Measurements from ENCODE around the gene CFAP119. TPM values are rescaled to one million over a fixed set of nuclear protein-coding genes. Genes with fewer than 3 reads are reported as not detected.

CFAP119 gene
- total RNA-seq = 0.65 and 0.82 TPM in 2 replicates

GRCh38 chr16:30761928-30762902, at the start of gene CFAP119, which contains the start of gene RNF40:
TSS of gene CFAP119 (minus strand) at chr16:30762062. CDS start at chr16:30761748, 314 bp downstream.
TSS of gene RNF40 (plus strand) at chr16:30762322. CDS start at chr16:30762546, 224 bp downstream.

GRCh38 chr16:30786936-30787612, 25.2 kb upstream of the CFAP119 start, which contains the start of gene ZNF629:
TSS of gene ZNF629 (minus strand) at chr16:30787205. CDS start at chr16:30784482, 2,723 bp downstream.

GRCh38 chr16:30747799-30748633, 13.8 kb downstream of the CFAP119 start, which contains the start of gene PHKG2:
TSS of gene PHKG2 (plus strand) at chr16:30748425. CDS start at chr16:30748821, 396 bp downstream.

Other genes with a start within 250 kb of the CFAP119 start
- 9.4 and 13.2 TPM in 2 replicates for gene ZNF768, start 235.5 kb downstream of the CFAP119 start, total RNA-seq
- gene ZNF747, start 227.2 kb downstream of the CFAP119 start, total RNA-seq = 3.9 and 8.4 TPM in 2 replicates
- 2.8 and 3.5 TPM in 2 replicates for gene ZNF764, start 203.7 kb downstream of the CFAP119 start, total RNA-seq
- gene ZNF688, start 190.3 kb downstream of the CFAP119 start, total RNA-seq = 9.1 and 10.6 TPM in 2 replicates
- gene ZNF785, start 176.4 kb downstream of the CFAP119 start, total RNA-seq = 6.8 and 10.0 TPM in 2 replicates
- gene ZNF689, start 151.7 kb downstream of the CFAP119 start, total RNA-seq = 2.9 and 4.0 TPM in 2 replicates
- gene PRR14, start 111.1 kb downstream of the CFAP119 start, total RNA-seq = 5.8 and 8.1 TPM in 2 replicates
- gene FBRS, start 103.6 kb downstream of the CFAP119 start, total RNA-seq = 13.3 and 18.6 TPM in 2 replicates
- 20.4 and 51.7 TPM in 2 replicates for gene SRCAP, start 62.9 kb downstream of the CFAP119 start, total RNA-seq
- gene PHKG2, start 13.6 kb downstream of the CFAP119 start, total RNA-seq = 10.7 and 15.0 TPM in 2 replicates
- gene RNF40, start 260 bp upstream of the CFAP119 start, total RNA-seq = 42.7 and 67.6 TPM in 2 replicates
- 3.7 and 6.2 TPM in 2 replicates for gene ZNF629, start 25.1 kb upstream of the CFAP119 start, total RNA-seq
- gene BCL7C, start 132.0 kb upstream of the CFAP119 start, total RNA-seq = 23.1 and 27.8 TPM in 2 replicates
- gene CTF1, start 134.6 kb upstream of the CFAP119 start, total RNA-seq = under 0.01 and 0.19 TPM in 2 replicates
- 14.0 and 15.2 TPM in 2 replicates for gene FBXL19, start 161.5 kb upstream of the CFAP119 start, total RNA-seq
- 13.5 and 16.0 TPM in 2 replicates for gene ORAI3, start 187.0 kb upstream of the CFAP119 start, total RNA-seq
- gene SETD1A, start 195.7 kb upstream of the CFAP119 start, total RNA-seq = 1.6 and 5.4 TPM in 2 replicates
- gene HSD3B7, start 223.1 kb upstream of the CFAP119 start, total RNA-seq = 17.3 and 22.2 TPM in 2 replicates
- 1.1 TPM in 1 of 2 replicates, not detected in the other for gene STX1B, start 248.6 kb upstream of the CFAP119 start, total RNA-seq

All from bladder microvascular endothelial cell (primary cell).